ENCODE data around the gene SNX14. TPM values are rescaled to one million over a fixed set of nuclear protein-coding genes. Genes with fewer than 3 reads are reported as not detected.

Gene SNX14
- total RNA-seq, 1 experiment from 2014 or later, result 119 TPM

GRCh38 chr6:85479208-85479607 lies 114.5 kb downstream of the SNX14 start:
- ChIA-PET CTCF (no interaction called here), POLR2A (no interaction called here)
- Histone ChIP-seq H3K4me3 (ENCODE audit: low read depth in 2 of 2, low read length in 2 of 2) (no peak overlapping the region), H3K4me1 (ENCODE audit: control insufficient read depth, insufficient read depth, low read length) (no peaks in the 10 kb centered on the region; the same call in 1 of the 2 replicates), H3K36me3 (ENCODE audit: control insufficient read depth, insufficient read depth, low read length) (no peaks in the 10 kb centered on the region; the same call in 1 of the 2 replicates), H3K9me3 (ENCODE audit: control insufficient read depth, insufficient read depth, low read depth, low read length) (no peaks in the 10 kb centered on the region), H3K27me3 (ENCODE audit: control insufficient read depth, insufficient read depth, low read length) (no peaks in the 10 kb centered on the region), H3K27ac (ENCODE audit: low read length) (no peak overlapping the region)
- TF ChIP-seq SIN3A (IDR thresholded peaks at IDR 0.05; ENCODE audit: borderline replicate concordance, insufficient read depth, low read depth, low read length) (no peak), TCF7L2 (IDR thresholded peaks at IDR 0.05; ENCODE audit: low read depth, low read length) (no peak), REST (IDR thresholded peaks at IDR 0.05; ENCODE audit: insufficient read depth in 1 of 2, low read depth in 2 of 2, low read length in 1 of 2) (no peak), CTCF (IDR thresholded peaks at IDR 0.05) (no peak), POLR2AphosphoS5 (IDR thresholded peaks at IDR 0.05; ENCODE audit: low read depth, low read length) (no peak)
- in situ Hi-C loops (cut with HindIII; ENCODE audit: low pct_unique_long_range_greater_than_20kb, low sequenced_read_pairs) (no loop called here), intact Hi-C loops (cut with micrococcal nuclease; ENCODE audit: unreplicated experiment) (no loop called here)
- ATAC-seq (no peak), DNase-seq (ENCODE audit: low read depth, low spot score) (no peak)
- BruUV-seq (replicated peaks), result no TSS peak

- H3K4me3 ChIP-seq (ENCODE audit: low read depth in 2 of 2, low read length in 2 of 2), result no peak overlapping the region
Measured at GRCh38 chr6:85476532-85476931, 117.1 kb downstream of the SNX14 start.

GRCh38 chr6:85473748-85474147 lies 119.9 kb downstream of the SNX14 start:
- Histone ChIP-seq H3K4me3 (ENCODE audit: low read depth in 2 of 2, low read length in 2 of 2) (no peak overlapping the region), H3K27ac (ENCODE audit: low read length) (no peak overlapping the region), H3K9me3 (ENCODE audit: control insufficient read depth, insufficient read depth, low read depth, low read length) (no peaks in the 10 kb centered on the region), H3K36me3 (ENCODE audit: control insufficient read depth, insufficient read depth, low read length) (peaks cover 2% of the 10 kb centered on the region), H3K4me1 (ENCODE audit: control insufficient read depth, insufficient read depth, low read length) (peaks cover 10% of the 10 kb centered on the region), H3K27me3 (ENCODE audit: control insufficient read depth, insufficient read depth, low read length) (no peaks in the 10 kb centered on the region)
- CTCF ChIA-PET, result no interaction called here
- TF ChIP-seq CTCF (IDR thresholded peaks at IDR 0.05), result no peak
- TF ChIP-seq REST (IDR thresholded peaks at IDR 0.05; ENCODE audit: insufficient read depth in 1 of 2, low read depth in 2 of 2, low read length in 1 of 2), result no peak
- TF ChIP-seq SIN3A (IDR thresholded peaks at IDR 0.05; ENCODE audit: borderline replicate concordance, insufficient read depth, low read depth, low read length), result no peak
- TF ChIP-seq POLR2AphosphoS5 (IDR thresholded peaks at IDR 0.05; ENCODE audit: low read depth, low read length), result no peak
- no peak for TF ChIP-seq TCF7L2 (IDR thresholded peaks at IDR 0.05; ENCODE audit: low read depth, low read length)
- intact Hi-C loops (cut with micrococcal nuclease; ENCODE audit: unreplicated experiment), result no loop called here
- in situ Hi-C loops (cut with HindIII; ENCODE audit: low pct_unique_long_range_greater_than_20kb, low sequenced_read_pairs), result no loop called here
- no TSS peak for BruUV-seq (replicated peaks)
- POLR2A ChIA-PET, result no interaction called here
- DNase-seq (ENCODE audit: low read depth, low spot score) (no peak), ATAC-seq (no peak)

More at GRCh38 chr6:85476532-85476931, 117.1 kb downstream of the SNX14 start:
- ChIA-PET POLR2A (no interaction called here), CTCF (no interaction called here)
- BruUV-seq (replicated peaks), result no TSS peak
- Histone ChIP-seq H3K36me3 (ENCODE audit: control insufficient read depth, insufficient read depth, low read length) (peaks cover 2% of the 10 kb centered on the region), H3K4me1 (ENCODE audit: control insufficient read depth, insufficient read depth, low read length) (no peaks in the 10 kb centered on the region), H3K27ac (ENCODE audit: low read length) (no peak overlapping the region), H3K27me3 (ENCODE audit: control insufficient read depth, insufficient read depth, low read length) (no peaks in the 10 kb centered on the region), H3K9me3 (ENCODE audit: control insufficient read depth, insufficient read depth, low read depth, low read length) (no peaks in the 10 kb centered on the region)
- TF ChIP-seq TCF7L2 (IDR thresholded peaks at IDR 0.05; ENCODE audit: low read depth, low read length) (no peak), SIN3A (IDR thresholded peaks at IDR 0.05; ENCODE audit: borderline replicate concordance, insufficient read depth, low read depth, low read length) (no peak), POLR2AphosphoS5 (IDR thresholded peaks at IDR 0.05; ENCODE audit: low read depth, low read length) (no peak)
- no peak for DNase-seq (ENCODE audit: low read depth, low spot score)
- in situ Hi-C loops (cut with HindIII; ENCODE audit: low pct_unique_long_range_greater_than_20kb, low sequenced_read_pairs) (no loop called here), intact Hi-C loops (cut with micrococcal nuclease; ENCODE audit: unreplicated experiment) (no loop called here)
- no peak for ATAC-seq

All from Panc1 (cell line).